HG03520 (cell line): Measurements from ENCODE around the gene ZNF502.

Experiments used
- ATAC-seq: cut with Tn5 transposase; IDR thresholded peaks from one replicate; pipeline ENCODE4 v1.9.1; 2021; ENCODE audit warnings: mild to moderate bottlenecking, moderate library complexity; ENCODE audit not compliant: unreplicated experiment

The ZNF502 gene

DNA sequence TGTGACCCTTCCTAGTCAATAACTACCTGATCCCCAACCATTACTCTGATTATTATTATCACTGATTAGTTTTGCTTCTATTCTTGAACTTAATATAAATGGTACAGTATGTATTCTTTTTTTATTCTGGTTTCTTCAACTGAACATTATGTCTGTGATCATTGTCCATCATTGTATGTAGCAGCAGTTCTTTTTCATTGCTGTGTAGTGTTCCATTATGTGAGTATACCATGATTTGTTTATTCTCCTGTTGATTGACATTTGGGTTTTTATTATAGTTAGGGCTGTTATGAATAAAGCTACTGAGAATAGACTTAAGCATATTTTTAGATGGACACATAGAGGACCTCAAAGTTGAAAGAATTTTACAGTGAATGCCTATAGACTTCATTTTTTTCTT is 51.8 kb downstream of the ZNF502 start:
- no peak for ATAC-seq

DNA sequence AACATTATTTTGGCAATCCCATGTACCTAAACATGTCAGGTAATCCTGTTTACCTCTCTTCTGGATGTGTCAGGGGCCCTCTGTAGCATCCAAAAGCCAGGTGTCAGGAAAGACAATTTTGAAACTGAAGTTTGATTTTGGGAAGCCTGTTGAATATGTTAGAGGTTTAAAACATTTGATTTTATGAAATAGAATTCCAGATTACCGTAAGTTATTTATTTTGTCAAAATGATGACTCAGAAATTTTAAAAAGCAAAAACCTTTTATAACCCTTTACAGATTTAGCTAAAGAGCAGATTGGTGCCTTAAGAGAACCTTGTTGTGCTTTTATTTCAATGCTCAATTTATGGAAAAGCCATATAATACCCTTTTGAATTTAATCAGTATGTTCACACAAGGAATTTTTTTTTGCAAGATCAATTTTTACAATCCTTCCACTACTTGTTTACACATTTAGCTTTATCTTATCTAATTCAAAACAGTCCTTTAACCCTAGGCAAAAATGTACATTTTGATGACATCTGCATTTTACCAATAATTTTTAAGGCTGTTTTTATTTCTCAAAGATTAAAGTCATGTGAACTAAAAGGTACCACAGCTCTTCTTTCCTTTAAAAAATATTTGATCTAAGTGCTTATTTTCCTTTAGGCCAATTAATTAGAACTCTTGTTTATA is 59.1 kb downstream of the ZNF502 start:
- no peak for ATAC-seq

DNA sequence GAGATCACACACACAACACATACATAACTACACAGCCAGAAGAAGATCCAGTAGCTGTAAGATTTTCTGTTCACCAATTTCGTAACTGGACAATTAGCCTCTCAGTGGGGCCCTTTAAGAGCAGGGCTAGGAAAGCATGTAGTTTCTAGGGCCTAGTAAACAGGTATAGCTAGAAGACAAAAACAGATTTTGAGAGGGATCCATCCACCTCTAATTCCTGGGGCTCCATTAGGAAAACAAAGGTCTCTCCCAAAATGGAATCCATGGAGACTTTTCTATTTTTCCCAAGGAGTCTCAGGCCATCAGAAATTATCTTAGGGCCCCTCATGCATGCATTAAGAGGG is 59.6 kb downstream of the ZNF502 start:
- no peak for ATAC-seq
